Cardiac septum (tissue), 1 donor: ENCODE measurements around the gene NTNG2. TPM values are rescaled to one million over a fixed set of nuclear protein-coding genes. Genes with fewer than 3 reads are reported as not detected.
A peak's percentile ranks its signal among the peaks of the same experiment; 100 is the strongest.
"Not testable (repeated sequence)": the region's sequence is repeated elsewhere in the genome, so short reads cannot be mapped to it uniquely, and the experiment has no call there.

Experiments used
- DNase-seq: peaks from one replicate; pipeline ENCODE4 v3.0.0-alpha.2; 2020; ENCODE audit warnings: low spot score
- intact Hi-C: fragments of 100-400 bp; cut with DNase I; formaldehyde crosslinking; loops from one replicate; pipeline ENCODE4 v1.14.0; 2022
- total RNA-seq: library from RNA; stranded (reverse); fragmentation: NEBNext Ultra II Directional; extraction: Animal tissue kit (Norgen Biotek cat#: 25700); gene quantifications from one replicate; pipeline ENCODE4 v1.2.1, GENCODE V29; 2021
- donor health status: DM: no; HTN: no; CAD: no.

Gene NTNG2
- total RNA-seq, 1 donor from 2014 or later = 7.7 TPM

- intact Hi-C loops = no loop called here
- no peak for DNase-seq
Measured at GRCh38 chr9:132241840-132242620, 80.2 kb downstream of the NTNG2 start.

- DNase-seq = no peak
- intact Hi-C loops = no loop called here
Measured at GRCh38 chr9:132242621-132243155, 80.8 kb downstream of the NTNG2 start.

GRCh38 chr9:132243156-132244074 lies 81.6 kb downstream of the NTNG2 start:
- DNase-seq = no peak
- intact Hi-C loops = no loop called here

- DNase-seq = no peak
- intact Hi-C loops = no loop called here
Measured at GRCh38 chr9:132244582-132245455, 83.0 kb downstream of the NTNG2 start.

- intact Hi-C loops = no loop called here
- DNase-seq = no peak
Measured at GRCh38 chr9:132245465-132245864, 83.6 kb downstream of the NTNG2 start.

- intact Hi-C loops = no loop called here
- DNase-seq = no peak
Measured at GRCh38 chr9:132247942-132248341, 86.1 kb downstream of the NTNG2 start.

- intact Hi-C loops = no loop called here
- no peak for DNase-seq
Measured at GRCh38 chr9:132249123-132249522, 87.3 kb downstream of the NTNG2 start.

- DNase-seq = no peak
Measured at GRCh38 chr9:132249690-132250089, 87.8 kb downstream of the NTNG2 start.

GRCh38 chr9:132250324-132251262 lies 88.7 kb downstream of the NTNG2 start:
- intact Hi-C loops = loop anchor here (5.0 kb wide), 1 partner anchor 488 kb away; no protein-coding TSS in a partner anchor
- peak; percentile 70 for DNase-seq

More at GRCh38 chr9:132249690-132250089, 87.8 kb downstream of the NTNG2 start:
- intact Hi-C loops = loop anchor here (5.0 kb wide), 1 partner anchor 487 kb away; no protein-coding TSS in a partner anchor

GRCh38 chr9:132260846-132261245 lies 99.0 kb downstream of the NTNG2 start:
- DNase-seq = no peak
- intact Hi-C loops = no loop called here

- intact Hi-C loops = no loop called here
- DNase-seq = no peak
Measured at GRCh38 chr9:132266017-132266416, 104.2 kb downstream of the NTNG2 start.

- no peak for DNase-seq
- intact Hi-C loops = loop anchor here (2.0 kb wide), 1 partner anchor 505 kb away; no protein-coding TSS in a partner anchor
Measured at GRCh38 chr9:132267660-132268059, 105.8 kb downstream of the NTNG2 start.

- intact Hi-C loops = loop anchor here (2.0 kb wide), 1 partner anchor 506 kb away; no protein-coding TSS in a partner anchor
- DNase-seq = no peak
Measured at GRCh38 chr9:132268725-132269352, 107.0 kb downstream of the NTNG2 start.

- intact Hi-C loops = loop anchor here (2.0 kb wide), 1 partner anchor 507 kb away; no protein-coding TSS in a partner anchor
- not testable (repeated sequence) for DNase-seq
Measured at GRCh38 chr9:132269704-132270516, 108.1 kb downstream of the NTNG2 start.

- intact Hi-C loops = no loop called here
- DNase-seq = no peak
Measured at GRCh38 chr9:132274861-132275260, 113.0 kb downstream of the NTNG2 start.

- DNase-seq = no peak
- intact Hi-C loops = no loop called here
Measured at GRCh38 chr9:132283165-132283564, 121.3 kb downstream of the NTNG2 start.

- intact Hi-C loops = no loop called here
- no peak for DNase-seq
Measured at GRCh38 chr9:132283863-132284262, 122.0 kb downstream of the NTNG2 start.
